H1 (cell line): ENCODE measurements around the gene ARID1B. TPM values are rescaled to one million over a fixed set of nuclear protein-coding genes. Genes with fewer than 3 reads are reported as not detected.
A peak's percentile ranks its signal among the peaks of the same experiment; 100 is the strongest.

ENCODE experiments used
- CTCF ChIA-PET: fragments of 300-600 bp; sonication (Branson Sonifier 250); formaldehyde crosslinking; loops from one replicate; lab custom pipeline; 2021; ENCODE audit not compliant: partially characterized antibody; lab: Charles Lee
- POLR2A ChIA-PET: fragments of 300-600 bp; sonication (Branson Sonifier 250); formaldehyde crosslinking; loops from one replicate; lab custom pipeline; 2021; ENCODE audit warnings: inconsistent platforms; ENCODE audit not compliant: partially characterized antibody; lab: Charles Lee
- DNase-seq, 2 experiments: peaks; one replicate each; pipeline versions ENCODE4 v3.0.0 to v3.0.0-alpha.2; 2010 to 2022; ENCODE audit warnings: low spot score in 2 of 2, low read depth in 1 of 2, mixed read lengths in 1 of 2
- FAIRE-seq: peaks from 2 replicates; lab custom pipeline; 2011; peaks lifted over from hg19 to GRCh38; lab: Jason Lieb, UNC
- H2AFZ ChIP-seq: 2 replicates; pipeline ENCODE4 v1.8.1; 2012; ENCODE audit warnings: low read length, inconsistent platforms
- H2AK5ac ChIP-seq: 2 replicates; pipeline ENCODE4 v1.6.1; 2013; ENCODE audit warnings: low read depth, low read length
- H2BK120ac ChIP-seq: replicated peaks from 2 replicates; pipeline ENCODE3; 2013; ENCODE audit warnings: low read depth, low read length, inconsistent platforms
- H2BK12ac ChIP-seq: 2 replicates; pipeline ENCODE4 v1.6.1; 2013; ENCODE audit warnings: low read depth, low read length
- H2BK15ac ChIP-seq: 2 replicates; pipeline ENCODE4 v1.6.1; 2013; ENCODE audit warnings: low read length
- H2BK20ac ChIP-seq: 2 replicates; pipeline ENCODE4 v1.6.1; 2013; ENCODE audit warnings: low read length
- H2BK5ac ChIP-seq: 2 replicates; pipeline ENCODE4 v1.6.1; 2013; ENCODE audit warnings: low read depth, low read length
- H3K14ac ChIP-seq: 2 replicates; pipeline ENCODE4 v1.6.1; 2013; ENCODE audit warnings: inconsistent platforms; ENCODE audit not compliant: insufficient read length
- H3K18ac ChIP-seq: 2 replicates; pipeline ENCODE4 v1.6.1; 2013; ENCODE audit warnings: low read length; ENCODE audit errors: extremely low read depth
- H3K23ac ChIP-seq: 2 replicates; pipeline ENCODE4 v1.6.1; 2013; ENCODE audit warnings: inconsistent platforms; ENCODE audit not compliant: insufficient read length
- H3K23me2 ChIP-seq: 2 replicates; pipeline ENCODE4 v1.6.1; 2013; ENCODE audit warnings: low read depth, low read length
- H3K27ac ChIP-seq: 2 replicates; pipeline ENCODE4 v1.6.1; 2011; ENCODE audit warnings: low read depth, low read length, inconsistent platforms
- H3K27me3 ChIP-seq, 4 experiments: replicated peaks in 1 of 4; 1 replicate in 1 of 4; 2 replicates in 3 of 4; pipeline versions ENCODE4 v1.6.1 to v1.8.1; 2011 to 2013; ENCODE audit warnings: low read length in 3 of 4, mild to moderate bottlenecking in 3 of 4, inconsistent platforms in 2 of 4, mixed read lengths in 2 of 4, moderate library complexity in 1 of 4; ENCODE audit not compliant: control insufficient read depth in 3 of 4, insufficient read depth in 3 of 4; ENCODE audit errors: extremely low read depth in 1 of 4
- H3K36me3 ChIP-seq, 4 experiments: 2 replicates each; pipeline versions ENCODE4 v1.6.1 to v1.8.1; 2011 to 2013; ENCODE audit warnings: mild to moderate bottlenecking in 4 of 4, low read length in 3 of 4, moderate library complexity in 2 of 4, control low read depth in 1 of 4, inconsistent platforms in 1 of 4; ENCODE audit not compliant: insufficient read depth in 4 of 4, control insufficient read depth in 2 of 4
- H3K4ac ChIP-seq: replicated peaks from 2 replicates; pipeline ENCODE3; 2013; ENCODE audit warnings: low read length, low read depth, mixed read lengths, inconsistent platforms; ENCODE audit not compliant: insufficient read length
- H3K4me1 ChIP-seq, 4 experiments: replicated peaks in 1 of 4; 1 replicate in 1 of 4; 2 replicates in 3 of 4; pipeline versions ENCODE4 v1.6.1 to v1.8.1; 2011 to 2013; ENCODE audit warnings: low read length in 3 of 4, inconsistent platforms in 2 of 4, mixed read lengths in 1 of 4; ENCODE audit not compliant: insufficient read depth in 4 of 4, control insufficient read depth in 3 of 4
- H3K4me2 ChIP-seq, 2 experiments: 2 replicates each; pipeline versions ENCODE4 v1.6.1 to v1.8.1; 2011 to 2013; ENCODE audit warnings: low read depth in 2 of 2, low read length in 2 of 2, control low read depth in 1 of 2, inconsistent platforms in 1 of 2, mild to moderate bottlenecking in 1 of 2; ENCODE audit not compliant: insufficient read depth in 1 of 2
- H3K4me3 ChIP-seq, 4 experiments: fragments of 200-600, 300-600 bp in 1 of 4; sonication (generic), shearing (Covaris generic), sonication (Bioruptor Twin) in 1 of 4; 2 replicates each; pipeline versions ENCODE4 v1.5.1 to v1.8.1; 2011 to 2016; ENCODE audit warnings: low read length in 4 of 4, low read depth in 3 of 4, control low read depth in 2 of 4, inconsistent platforms in 2 of 4, mild to moderate bottlenecking in 2 of 4, mixed read lengths in 1 of 4, moderate library complexity in 1 of 4; ENCODE audit not compliant: insufficient read depth in 2 of 4; ENCODE audit errors: extremely low read depth in 1 of 4
- H3K56ac ChIP-seq: replicated peaks from 2 replicates; pipeline ENCODE3; 2013; ENCODE audit warnings: low read depth, mild to moderate bottlenecking, mixed read lengths, low read length, inconsistent platforms; ENCODE audit not compliant: insufficient read length
- H3K79me1 ChIP-seq: 2 replicates; pipeline ENCODE4 v1.6.1; 2013; ENCODE audit warnings: low read depth, low read length, control low read depth
- H3K79me2 ChIP-seq, 2 experiments: 2 replicates each; pipeline versions ENCODE4 v1.6.1 to v1.8.1; 2012 to 2013; ENCODE audit warnings: low read length in 2 of 2, mild to moderate bottlenecking in 2 of 2, inconsistent platforms in 1 of 2; ENCODE audit not compliant: insufficient read depth in 2 of 2, control insufficient read depth in 1 of 2
- H3K9ac ChIP-seq, 4 experiments: replicated peaks in 1 of 4; 1 replicate in 1 of 4; 2 replicates in 3 of 4; pipeline versions ENCODE4 v1.6.1 to v1.8.1; 2011 to 2013; ENCODE audit warnings: low read depth in 3 of 4, low read length in 3 of 4, control low read depth in 2 of 4, mild to moderate bottlenecking in 2 of 4, moderate library complexity in 2 of 4, inconsistent platforms in 1 of 4; ENCODE audit errors: extremely low read depth in 1 of 4
- H3K9me3 ChIP-seq, 2 experiments: 2 replicates each; pipeline versions ENCODE4 v1.6.1 to v1.8.1; 2012 to 2013; ENCODE audit warnings: mild to moderate bottlenecking in 2 of 2, moderate library complexity in 2 of 2, control low read depth in 1 of 2, inconsistent platforms in 1 of 2, low read depth in 1 of 2, low read length in 1 of 2, mixed read lengths in 1 of 2; ENCODE audit not compliant: insufficient read depth in 2 of 2
- H4K20me1 ChIP-seq, 2 experiments: replicated peaks in 1 of 2; 2 replicates each; pipeline versions ENCODE3 to v1.8.1; 2011 to 2013; ENCODE audit warnings: inconsistent platforms in 2 of 2, low read length in 2 of 2, mild to moderate bottlenecking in 1 of 2; ENCODE audit not compliant: insufficient read depth in 2 of 2, control insufficient read depth in 1 of 2
- H4K5ac ChIP-seq: 2 replicates; pipeline ENCODE4 v1.6.1; 2013; ENCODE audit warnings: low read length, low read depth, mixed read lengths, inconsistent platforms; ENCODE audit not compliant: insufficient read length
- H4K8ac ChIP-seq: 2 replicates; pipeline ENCODE4 v1.8.0; 2013; ENCODE audit warnings: mild to moderate bottlenecking, moderate library complexity, low read length, inconsistent platforms; ENCODE audit not compliant: insufficient read depth; ENCODE audit errors: extremely low read depth
- H4K91ac ChIP-seq: replicated peaks from 2 replicates; pipeline ENCODE3; 2013; ENCODE audit warnings: low read length, mixed read lengths, inconsistent platforms; ENCODE audit not compliant: insufficient read length
- CTBP2 ChIP-seq: IDR thresholded peaks from 2 replicates; pipeline ENCODE4 v1.7.0; 2011; ENCODE audit warnings: borderline replicate concordance, mild to moderate bottlenecking, moderate library complexity, mixed read lengths, low read length; ENCODE audit not compliant: insufficient read depth, insufficient read length
- MAFK ChIP-seq: IDR thresholded peaks from 2 replicates; pipeline ENCODE4 v1.6.1; 2012; ENCODE audit warnings: low read depth, mild to moderate bottlenecking, improper control_type of control experiment, low read length
- MAX ChIP-seq: IDR thresholded peaks from 2 replicates; pipeline ENCODE4 v1.6.1; 2012; ENCODE audit warnings: inconsistent platforms
- RAD21 ChIP-seq, 2 experiments: IDR thresholded peaks in 1 of 2; conservative IDR thresholded peaks in 1 of 2; 2 replicates each; pipeline ENCODE4 v1.6.1; 2011; ENCODE audit warnings: low read depth in 2 of 2, low read length in 2 of 2, improper control_type of control experiment in 1 of 2, inconsistent platforms in 1 of 2, mild to moderate bottlenecking in 1 of 2, moderate library complexity in 1 of 2
- SRF ChIP-seq: IDR thresholded peaks from 2 replicates; pipeline ENCODE4 v1.6.1; 2011; ENCODE audit warnings: mild to moderate bottlenecking, low read depth, low read length, moderate library complexity
- WGBS, 2 experiments: shearing (Covaris generic) in 1 of 2; methylation state at CpG; one replicate each; pipeline versions ENCODE4 v1.1.6 to v1.1.7; 2013 to 2015; ENCODE audit warnings: low lambda C conversion rate in 2 of 2, mixed read lengths in 2 of 2, inconsistent platforms in 1 of 2, low coverage in 1 of 2, missing lambda C conversion rate in 1 of 2; ENCODE audit not compliant: insufficient replicate concordance in 2 of 2, insufficient coverage in 1 of 2, insufficient read length in 1 of 2; ENCODE audit errors: extremely low coverage in 1 of 2, missing lambda C conversion rate in 1 of 2; 5-methylcytosine and 5-hydroxymethylcytosine counted together
- polyA plus RNA-seq, 7 experiments: library from polyadenylated mRNA; depleted of rRNA in 3 of 7; stranded (reverse) in 5 of 7; unstranded in 2 of 7; fragments of >200 nt in 5 of 7; fragments of 200-250 nt in 2 of 7; gene quantifications; 1 replicate in 5 of 7; 2 replicates in 1 of 7; 4 replicates in 1 of 7; pipeline versions ENCODE4 v1.2.1 to v1.2.3, GENCODE V29; 2011 to 2013; ENCODE audit warnings: missing spikeins in 2 of 7, mixed read lengths in 2 of 7
- total RNA-seq: library from RNA; stranded (reverse); fragmentation: NEBNext Ultra II Directional; extraction: Animal tissue kit (Norgen Biotek cat#: 25700); gene quantifications from 2 replicates; pipeline ENCODE4 v1.2.1, GENCODE V29; 2021

ARID1B gene
- total and polyA plus RNA-seq, 2 of the 8 experiments (the other 6 are each of a cell fraction or from before 2014, with no cell fraction given) = 24.3 to 70.3 TPM

- POLR2A ChIA-PET = no interaction called here
- FAIRE-seq (no peak), DNase-seq (no peak)
- peaks cover 16% of the 10 kb centered on the region for H3K79me1 ChIP-seq
- no peak overlapping the region for H3K4me2 ChIP-seq
- no peaks in the 10 kb centered on the region for H3K36me3 ChIP-seq
- no peak overlapping the region; the same call in 1 of the 2 replicates for H2BK15ac ChIP-seq
- no peak overlapping the region for H4K8ac ChIP-seq
- CTCF ChIA-PET = no interaction called here
- no peak overlapping the region for H3K27ac ChIP-seq
- peaks cover 16 to 100% of the 10 kb centered on the region in 2 experiments for H3K79me2 ChIP-seq
- 93% methylated on average over 8 of the region's 8 CpGs; no CpG with 5 or more reads in 1 of the 2 experiments for WGBS, 2 experiments
- H3K4me1 ChIP-seq = peaks cover 0 to 16% (median 9%) of the 10 kb centered on the region in 4 experiments
- H3K18ac ChIP-seq = no peak overlapping the region
- no peak overlapping the region for H2BK20ac ChIP-seq
- no peak overlapping the region for H3K23ac ChIP-seq
- H3K27me3 ChIP-seq = no peaks in the 10 kb centered on the region
- no peak overlapping the region for H3K14ac ChIP-seq
- no peak overlapping the region for H3K9ac ChIP-seq
- H2BK120ac ChIP-seq = no peak overlapping the region
- 0 out of 2 replicates have a peak overlapping the region, but pooled peaks have one; percentile 84 for H2AK5ac ChIP-seq
- peaks cover 0 to 6% of the 10 kb centered on the region in 2 experiments for H4K20me1 ChIP-seq
- H2BK5ac ChIP-seq = no peak overlapping the region
- no peaks in the 10 kb centered on the region for H3K9me3 ChIP-seq
- no peak overlapping the region for H4K5ac ChIP-seq
- no peak overlapping the region for H3K4me3 ChIP-seq
- no peak overlapping the region for H4K91ac ChIP-seq
- H2BK12ac ChIP-seq = no peak overlapping the region
- no peaks in the 10 kb centered on the region for H3K23me2 ChIP-seq
- H3K56ac ChIP-seq = no peak overlapping the region
- H3K4ac ChIP-seq = no peak overlapping the region
- H2AFZ ChIP-seq = no peak overlapping the region
- TF ChIP-seq MAX (no peak), SRF (no peak), MAFK (no peak), CTBP2 (no peak), RAD21 (IDR thresholded peaks at IDR 0.05 in 1 of 2, conservative IDR thresholded peaks at IDR 0.05 in 1 of 2; ENCODE audit: low read depth in 2 of 2, low read length in 2 of 2) (no peak)
Measured at GRCh38 chr6:156872903-156873302, 95.7 kb downstream of the ARID1B start.
